ENCODE results near the gene ROCK2. TPM values are rescaled to one million over a fixed set of nuclear protein-coding genes. Genes with fewer than 3 reads are reported as not detected.
"Not testable (repeated sequence)": the region's sequence is repeated elsewhere in the genome, so short reads cannot be mapped to it uniquely, and the experiment has no call there.

Gene ROCK2
- total RNA-seq, 2 donors from 2014 or later, result 85.8 to 96.6 TPM

- H3K27ac ChIP-seq, result no peak overlapping the region
- no peaks in the 10 kb centered on the region for H3K9me3 ChIP-seq
- no peak overlapping the region for H3K4me3 ChIP-seq
- H3K36me3 ChIP-seq, result no peaks in the 10 kb centered on the region
- DNase-seq (ENCODE audit: low spot score) (no peak), ATAC-seq (ENCODE audit: insufficient number of reproducible peaks, low FRiP score, low read depth) (no peak)
- peaks cover 34 to 52% of the 10 kb centered on the region in 2 donors for H3K4me1 ChIP-seq (ENCODE audit: control insufficient read depth in 1 of 2, low read depth in 2 of 2)
- TF ChIP-seq CTCF (IDR thresholded peaks at IDR 0.05), result no peak
- no peaks in the 10 kb centered on the region for H3K27me3 ChIP-seq (replicated peaks; ENCODE audit: insufficient read depth)
Measured at GRCh38 chr2:11332596-11332995, 11.8 kb downstream of the ROCK2 start.

- Histone ChIP-seq H3K27me3 (replicated peaks; ENCODE audit: insufficient read depth) (no peaks in the 10 kb centered on the region), H3K27ac (peak overlapping the region; percentile 55 to 62), H3K4me1 (ENCODE audit: control insufficient read depth in 1 of 2, low read depth in 2 of 2) (peaks cover 36 to 66% of the 10 kb centered on the region in 2 donors), H3K36me3 (no peaks in the 10 kb centered on the region), H3K9me3 (no peaks in the 10 kb centered on the region), H3K4me3 (peak overlapping the region; percentile 44)
- ATAC-seq (ENCODE audit: insufficient number of reproducible peaks, low FRiP score, low read depth) (no peak), DNase-seq (ENCODE audit: low spot score) (no peak)
- TF ChIP-seq CTCF (IDR thresholded peaks at IDR 0.05), result no peak
Measured at GRCh38 chr2:11330457-11331142, 13.8 kb downstream of the ROCK2 start.

GRCh38 chr2:11329776-11330175, 14.7 kb downstream of the ROCK2 start:
- Histone ChIP-seq H3K4me3 (peak overlapping the region; percentile 44), H3K27ac (no peak overlapping the region)
- no peak for ATAC-seq (ENCODE audit: insufficient number of reproducible peaks, low FRiP score, low read depth)

GRCh38 chr2:11328522-11328921, 15.9 kb downstream of the ROCK2 start:
- H3K9me3 ChIP-seq; H3K4me3 ChIP-seq; H3K27ac ChIP-seq; H3K36me3 ChIP-seq; H3K27me3 ChIP-seq (replicated peaks; ENCODE audit: insufficient read depth); ATAC-seq (ENCODE audit: insufficient number of reproducible peaks, low FRiP score, low read depth); DNase-seq (ENCODE audit: low spot score): not testable (repeated sequence)
- peaks cover 22 to 54% of the 10 kb centered on the region in 2 donors for H3K4me1 ChIP-seq (ENCODE audit: control insufficient read depth in 1 of 2, low read depth in 2 of 2)

More at GRCh38 chr2:11329776-11330175, 14.7 kb downstream of the ROCK2 start:
- no peaks in the 10 kb centered on the region for H3K9me3 ChIP-seq
- TF ChIP-seq CTCF (IDR thresholded peaks at IDR 0.05), result no peak
- no peaks in the 10 kb centered on the region for H3K27me3 ChIP-seq (replicated peaks; ENCODE audit: insufficient read depth)
- no peaks in the 10 kb centered on the region for H3K36me3 ChIP-seq
- H3K4me1 ChIP-seq (ENCODE audit: control insufficient read depth in 1 of 2, low read depth in 2 of 2), result peaks cover 34 to 67% of the 10 kb centered on the region in 2 donors
- no peak for DNase-seq (ENCODE audit: low spot score)

- H3K27me3 ChIP-seq (replicated peaks; ENCODE audit: insufficient read depth), result no peaks in the 10 kb centered on the region
- H3K9me3 ChIP-seq, result no peaks in the 10 kb centered on the region
- no peaks in the 10 kb centered on the region for H3K36me3 ChIP-seq
- TF ChIP-seq CTCF (IDR thresholded peaks at IDR 0.05), result no peak
- peaks cover 24 to 53% of the 10 kb centered on the region in 2 donors for H3K4me1 ChIP-seq (ENCODE audit: control insufficient read depth in 1 of 2, low read depth in 2 of 2)
- H3K4me3 ChIP-seq, result no peak overlapping the region
- ATAC-seq (ENCODE audit: insufficient number of reproducible peaks, low FRiP score, low read depth) (no peak), DNase-seq (ENCODE audit: low spot score) (no peak)
- no peak overlapping the region for H3K27ac ChIP-seq
Measured at GRCh38 chr2:11327871-11328270, 16.6 kb downstream of the ROCK2 start.

Data from thoracic aorta (tissue), 2 donors.